ENCODE measurements around the gene C22orf23.

- TF ChIP-seq CTCF (IDR thresholded peaks at IDR 0.05 in 2 of 3, conservative IDR thresholded peaks at IDR 0.05 in 1 of 3; ENCODE audit: insufficient read depth in 2 of 3, low read depth in 1 of 3, low read length in 3 of 3): no peak
- no peak for TF ChIP-seq MAX (CRISPR knock-in tag; IDR thresholded peaks at IDR 0.05)
- TF ChIP-seq CGGBP1 (CRISPR knock-in tag; IDR thresholded peaks at IDR 0.05): no peak
- TF ChIP-seq SMC3 (conservative IDR thresholded peaks at IDR 0.05; ENCODE audit: insufficient read depth, low read depth, low read length): no peak
- TF ChIP-seq POLR2AphosphoS5 (IDR thresholded peaks at IDR 0.05; ENCODE audit: control insufficient read depth, insufficient read depth, low read depth, low read length): no peak
- TF ChIP-seq SMARCA4 (IDR thresholded peaks at IDR 0.05): no peak
- no peak for TF ChIP-seq NCOA6 (IDR thresholded peaks at IDR 0.05)
- no peak for TF ChIP-seq ZC3H11A (IDR thresholded peaks at IDR 0.05; ENCODE audit: low read depth, low read length)
- TF ChIP-seq KLF6 (CRISPR knock-in tag; IDR thresholded peaks at IDR 0.05; ENCODE audit: borderline replicate concordance): no peak
- no peak for TF ChIP-seq YY1 (IDR thresholded peaks at IDR 0.05; ENCODE audit: borderline replicate concordance in 1 of 3, control insufficient read depth in 1 of 3, extremely low read depth in 1 of 3, insufficient read depth in 3 of 3, insufficient read length in 1 of 3, insufficient replicate concordance in 2 of 3, low read depth in 1 of 3, low read length in 2 of 3)
- TF ChIP-seq ZNF76 (CRISPR knock-in tag; IDR thresholded peaks at IDR 0.05; ENCODE audit: borderline replicate concordance): no peak
- TF ChIP-seq RAD21 (CRISPR knock-in tag; conservative IDR thresholded peaks at IDR 0.05 in 1 of 2, IDR thresholded peaks at IDR 0.05 in 1 of 2): no peak
Measured at GRCh38 chr22:37910890-37911672, 42.3 kb downstream of the C22orf23 start.

Data from K562 (cell line).